HG03354 (cell line): ENCODE data around the gene PHF21A.
"Not testable (repeated sequence)": the region's sequence is repeated elsewhere in the genome, so short reads cannot be mapped to it uniquely, and the experiment has no call there.

Source experiments
- ATAC-seq: cut with Tn5 transposase; IDR thresholded peaks from one replicate; pipeline ENCODE4 v1.9.1; 2021; ENCODE audit warnings: mild to moderate bottlenecking; ENCODE audit not compliant: unreplicated experiment, poor library complexity, severe bottlenecking

PHF21A gene

DNA sequence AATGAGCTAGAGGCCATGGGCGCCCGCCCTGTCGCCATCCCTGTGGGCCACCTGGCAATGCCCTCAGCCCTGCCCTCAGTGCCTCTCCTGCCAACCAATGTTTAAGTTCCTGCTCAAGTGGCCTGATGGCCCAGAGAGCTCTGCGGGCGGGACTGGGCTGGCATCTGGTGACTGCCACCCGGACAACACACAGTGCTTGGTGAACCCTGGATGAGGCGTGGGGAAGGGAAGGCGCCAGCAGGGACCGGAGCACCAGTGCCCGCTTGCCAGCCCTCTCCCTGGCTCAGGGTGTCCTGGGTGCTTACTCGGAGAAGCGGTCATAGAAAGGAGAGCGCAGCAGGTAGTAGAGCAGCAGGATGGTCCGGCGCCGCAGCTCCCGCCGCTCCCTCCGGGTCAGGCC is 207.7 kb downstream of the PHF21A start:
- ATAC-seq = no peak

DNA sequence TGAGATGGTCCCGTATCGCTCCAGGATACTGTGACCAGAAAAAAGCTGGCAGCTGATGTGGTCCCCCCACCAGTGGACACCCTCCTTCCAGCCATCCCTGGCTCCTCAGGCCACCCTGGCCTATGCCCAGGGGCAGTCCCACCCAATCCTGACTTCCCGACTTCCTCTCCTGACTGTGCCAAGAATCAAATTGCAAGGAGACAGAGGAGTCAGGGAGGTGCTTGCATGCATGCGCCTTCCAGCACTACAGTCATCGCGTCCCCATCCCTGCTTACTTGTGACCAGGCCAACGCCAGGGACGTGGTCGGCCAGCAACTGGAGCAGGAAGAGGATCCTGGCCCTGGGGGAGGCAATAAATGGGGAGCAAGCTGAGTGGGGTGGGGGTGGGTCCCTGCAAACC is 210.6 kb downstream of the PHF21A start:
- no peak for ATAC-seq

DNA sequence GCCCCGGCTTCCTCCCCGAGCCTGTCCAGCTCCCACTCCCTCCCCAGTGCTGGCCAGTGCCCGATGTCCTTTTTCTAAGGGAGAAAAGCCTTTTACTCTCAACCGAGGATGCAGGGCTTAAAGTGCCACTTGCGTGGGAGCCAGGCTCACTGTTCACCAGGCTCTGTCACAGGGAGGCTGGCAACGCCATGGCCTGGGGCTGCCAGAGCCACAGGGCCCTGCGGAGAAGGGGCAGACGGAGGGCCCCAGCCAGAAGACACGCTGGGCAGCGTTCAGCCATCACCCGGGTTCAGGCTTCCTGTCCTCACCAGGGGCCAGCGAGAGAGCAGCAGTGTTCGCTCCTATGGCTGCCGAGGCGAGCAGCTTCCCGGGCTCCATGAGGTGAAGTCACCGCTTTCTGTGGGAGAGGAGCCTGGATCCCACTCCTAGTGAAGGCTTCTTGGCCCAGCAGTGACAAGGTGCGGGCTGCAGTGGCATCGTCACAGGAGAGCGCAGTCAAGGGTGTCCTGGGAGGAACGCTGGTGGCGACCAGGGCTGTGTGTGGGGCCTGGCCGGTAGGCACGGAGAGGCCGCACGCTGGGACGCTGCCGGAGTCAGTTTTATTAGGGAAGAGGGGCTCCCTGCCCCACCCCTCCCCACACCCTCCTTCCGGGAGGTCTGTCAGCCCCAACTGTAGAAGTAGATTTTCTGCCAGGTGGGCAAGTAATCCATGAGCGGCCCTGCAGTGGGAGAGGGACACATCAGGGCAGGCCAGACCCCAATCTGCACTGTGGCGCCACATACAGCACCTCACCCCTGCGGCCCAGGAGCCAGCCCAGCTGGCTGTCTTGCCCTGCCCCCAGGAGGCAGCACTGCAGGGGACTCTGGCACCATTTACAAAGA is 211.4 kb downstream of the PHF21A start:
- no peak for ATAC-seq

DNA sequence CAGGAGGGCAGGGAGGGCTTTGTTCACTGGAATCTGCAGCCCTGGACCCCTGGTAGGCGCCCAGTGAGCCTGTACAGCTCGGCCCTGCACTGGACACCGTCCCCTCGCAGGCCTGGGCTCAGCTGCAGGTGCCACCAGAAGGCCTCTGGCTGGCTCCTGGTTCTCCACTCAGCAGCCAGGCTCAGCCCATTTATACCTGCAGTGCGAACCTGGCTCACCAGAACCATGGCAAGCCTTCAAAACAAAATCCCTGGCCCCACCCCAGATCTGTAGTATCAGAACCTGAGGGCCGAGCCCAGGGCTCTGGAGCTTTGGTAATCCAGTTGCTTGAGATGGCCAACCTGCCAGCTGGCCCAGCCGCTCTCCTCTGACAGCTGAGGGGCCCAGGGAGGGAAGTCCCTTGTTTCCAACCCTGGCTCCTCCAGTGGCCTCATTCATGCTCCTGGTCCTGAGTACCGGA is 213.3 kb downstream of the PHF21A start:
- ATAC-seq = no peak

DNA sequence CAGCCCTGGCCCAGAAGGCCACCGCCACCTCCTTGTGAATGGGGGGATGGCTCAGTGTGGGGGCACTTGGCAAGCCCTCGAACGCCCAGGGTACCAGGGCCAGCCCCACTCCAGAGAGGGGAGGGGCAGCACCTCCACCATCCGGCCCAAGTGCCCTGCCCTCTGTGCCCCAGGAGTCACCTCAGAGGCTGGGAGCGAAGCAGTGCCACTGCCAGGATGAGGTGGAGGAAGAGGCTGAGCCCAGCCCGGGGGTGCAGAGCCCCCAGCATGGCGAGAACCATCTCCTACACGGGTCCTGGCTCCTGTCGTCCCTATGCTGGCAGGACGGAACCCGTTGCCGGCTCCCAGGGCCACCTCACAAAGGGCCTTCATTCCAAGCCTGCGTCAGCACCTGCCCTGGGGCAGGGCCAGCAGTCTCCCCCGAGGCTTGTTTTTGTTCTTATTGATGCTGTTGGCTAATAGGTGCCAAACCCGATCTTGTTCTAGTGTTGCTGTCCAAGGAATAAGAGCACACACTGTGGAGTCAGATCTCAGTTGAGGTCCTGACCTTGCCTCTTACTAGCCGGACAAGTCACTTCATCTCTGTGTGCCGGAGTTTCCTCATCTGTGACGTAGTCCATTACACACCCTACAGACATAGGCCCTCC is 214.2 kb downstream of the PHF21A start, which contains the start of gene FREY1:
Gene FREY1 (minus strand): TSS at position 307 of the 647 bp plus-strand sequence. CDS start 26 bp downstream, at position 281.
- ATAC-seq = no peak

DNA sequence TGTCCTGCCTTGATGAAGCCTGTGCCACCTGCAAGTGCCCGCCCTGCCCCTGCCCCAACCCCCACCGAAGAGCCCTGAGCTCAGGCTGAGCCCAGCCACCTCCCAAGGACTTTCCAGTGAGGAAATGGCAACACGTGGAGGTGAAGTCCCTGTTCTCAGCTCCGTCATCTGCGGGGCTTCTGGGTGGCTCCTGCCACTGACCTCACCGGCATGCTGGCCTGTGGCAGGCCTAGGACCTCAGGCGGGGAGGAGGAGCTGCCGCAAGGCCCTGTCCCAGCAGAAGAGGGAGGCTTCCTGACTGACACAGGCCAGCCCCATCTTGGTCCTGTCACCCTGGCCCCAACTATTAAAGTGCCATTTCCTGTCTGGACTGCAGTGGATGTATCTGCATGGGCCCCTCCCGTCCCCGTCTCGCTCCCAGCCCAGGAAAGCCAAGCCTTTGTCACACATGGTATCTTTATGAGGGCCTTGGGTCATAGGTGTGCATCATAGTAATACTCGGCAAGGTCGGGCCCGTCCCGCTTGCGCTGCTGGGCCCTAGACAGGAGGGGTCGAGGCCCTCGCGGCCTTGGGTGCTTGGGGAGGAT is 215.1 kb downstream of the PHF21A start:
- no peak for ATAC-seq

DNA sequence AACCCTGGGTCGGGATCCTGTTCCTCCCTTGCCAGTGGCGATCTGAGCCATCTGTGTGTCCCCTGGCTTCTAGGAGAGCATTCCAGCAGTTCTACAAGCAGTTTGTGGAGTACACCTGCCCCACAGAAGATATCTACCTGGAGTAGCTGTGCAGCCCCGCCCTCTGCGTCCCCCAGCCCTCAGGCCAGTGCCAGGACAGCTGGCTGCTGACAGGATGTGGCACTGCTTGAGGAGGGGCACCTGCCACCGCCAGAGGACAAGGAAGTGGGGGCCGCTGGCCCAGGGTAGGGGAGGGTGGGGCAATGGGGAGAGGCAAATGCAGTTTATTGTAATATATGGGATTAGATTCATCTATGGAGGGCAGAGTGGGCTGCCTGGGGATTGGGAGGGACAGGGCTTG is 215.7 kb downstream of the PHF21A start:
- ATAC-seq = not testable (repeated sequence)

DNA sequence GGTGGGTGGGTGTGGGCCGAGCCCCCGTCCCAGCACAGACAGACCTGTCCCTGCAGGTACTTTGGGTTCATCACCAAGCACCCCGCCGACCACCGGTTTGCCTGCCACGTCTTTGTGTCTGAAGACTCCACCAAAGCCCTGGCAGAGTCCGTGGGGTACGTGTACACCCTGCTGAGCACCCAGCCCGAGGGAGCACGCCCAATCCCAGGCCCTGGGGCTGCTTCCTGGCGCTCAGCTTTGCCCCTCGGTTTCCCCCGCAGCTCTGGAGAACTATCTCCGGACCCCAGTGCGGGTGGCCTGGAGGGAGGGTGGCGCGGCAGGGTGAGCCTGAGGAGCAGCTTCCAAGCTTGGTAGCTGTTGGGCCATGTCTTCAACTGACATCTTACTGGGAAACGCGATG is 216.2 kb downstream of the PHF21A start:
- ATAC-seq = no peak

DNA sequence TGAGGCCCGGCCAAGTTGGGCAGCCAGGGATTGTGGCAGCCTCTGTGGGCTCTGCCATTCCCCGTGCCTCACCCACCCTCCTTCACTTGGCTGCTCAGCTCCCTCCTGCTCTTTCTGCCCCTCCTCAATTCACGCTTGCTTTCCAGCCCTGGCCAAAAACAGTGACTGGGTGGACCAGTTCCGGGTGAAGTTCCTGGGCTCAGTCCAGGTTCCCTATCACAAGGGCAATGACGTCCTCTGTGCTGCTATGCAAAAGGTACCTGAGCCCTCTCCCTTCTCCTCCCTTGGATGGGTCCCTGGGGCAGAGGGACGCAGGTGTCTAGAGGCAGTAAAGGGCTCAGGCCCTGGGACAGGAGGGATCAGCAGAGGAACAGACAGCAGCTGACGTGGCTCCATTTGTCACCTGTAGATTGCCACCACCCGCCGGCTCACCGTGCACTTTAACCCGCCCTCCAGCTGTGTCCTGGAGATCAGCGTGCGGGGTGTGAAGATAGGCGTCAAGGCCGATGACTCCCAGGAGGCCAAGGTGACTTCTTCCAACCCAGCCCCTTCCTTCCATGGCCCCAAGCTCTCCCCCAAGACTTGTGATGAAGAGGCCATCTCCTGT is 216.8 kb downstream of the PHF21A start:
- ATAC-seq = no peak

DNA sequence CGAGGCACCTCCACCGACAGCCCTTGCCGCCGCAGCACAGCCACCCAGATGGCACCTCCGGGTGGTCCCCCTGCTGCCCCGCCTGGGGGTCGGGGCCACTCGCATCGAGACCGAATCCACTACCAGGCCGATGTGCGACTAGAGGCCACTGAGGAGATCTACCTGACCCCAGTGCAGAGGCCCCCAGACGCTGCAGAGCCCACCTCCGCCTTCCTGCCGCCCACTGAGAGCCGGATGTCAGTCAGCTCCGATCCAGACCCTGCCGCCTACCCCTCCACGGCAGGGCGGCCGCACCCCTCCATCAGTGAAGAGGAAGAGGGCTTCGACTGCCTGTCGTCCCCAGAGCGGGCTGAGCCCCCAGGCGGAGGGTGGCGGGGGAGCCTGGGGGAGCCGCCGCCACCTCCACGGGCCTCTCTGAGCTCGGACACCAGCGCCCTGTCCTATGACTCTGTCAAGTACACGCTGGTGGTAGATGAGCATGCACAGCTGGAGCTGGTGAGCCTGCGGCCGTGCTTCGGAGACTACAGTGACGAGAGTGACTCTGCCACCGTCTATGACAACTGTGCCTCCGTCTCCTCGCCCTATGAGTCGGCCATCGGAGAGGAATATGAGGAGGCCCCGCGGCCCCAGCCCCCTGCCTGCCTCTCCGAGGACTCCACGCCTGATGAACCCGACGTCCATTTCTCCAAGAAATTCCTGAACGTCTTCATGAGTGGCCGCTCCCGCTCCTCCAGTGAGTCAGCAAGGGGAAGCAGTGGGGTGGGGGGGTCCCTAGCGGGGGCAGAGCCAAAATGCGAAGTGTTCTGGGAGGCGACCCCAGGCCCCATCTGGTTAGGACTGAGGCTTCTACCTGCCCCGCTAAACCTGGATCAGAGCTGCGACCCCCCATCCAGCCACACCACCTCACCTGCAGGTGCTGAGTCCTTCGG is 218.5 kb downstream of the PHF21A start:
- no peak for ATAC-seq

DNA sequence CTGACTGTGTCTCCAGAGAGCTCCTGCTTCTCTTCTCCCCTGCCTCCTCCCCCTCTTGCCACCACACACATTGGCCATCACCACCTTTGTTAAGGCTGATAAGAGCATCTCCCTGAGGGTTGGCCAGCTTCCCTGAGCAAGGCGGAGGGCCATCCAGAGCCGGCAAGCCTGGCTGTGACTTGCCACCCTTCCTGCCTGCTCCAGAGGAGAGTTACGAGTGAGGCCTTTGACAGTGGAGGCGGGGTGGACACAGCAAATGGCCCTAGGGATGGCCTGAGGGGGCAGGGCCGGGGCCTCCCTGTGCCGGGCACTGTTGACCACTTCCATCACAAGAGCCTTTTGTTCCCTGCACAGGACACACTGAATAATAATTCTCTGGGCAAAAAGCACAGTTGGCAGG is 219.6 kb downstream of the PHF21A start:
- no peak for ATAC-seq

DNA sequence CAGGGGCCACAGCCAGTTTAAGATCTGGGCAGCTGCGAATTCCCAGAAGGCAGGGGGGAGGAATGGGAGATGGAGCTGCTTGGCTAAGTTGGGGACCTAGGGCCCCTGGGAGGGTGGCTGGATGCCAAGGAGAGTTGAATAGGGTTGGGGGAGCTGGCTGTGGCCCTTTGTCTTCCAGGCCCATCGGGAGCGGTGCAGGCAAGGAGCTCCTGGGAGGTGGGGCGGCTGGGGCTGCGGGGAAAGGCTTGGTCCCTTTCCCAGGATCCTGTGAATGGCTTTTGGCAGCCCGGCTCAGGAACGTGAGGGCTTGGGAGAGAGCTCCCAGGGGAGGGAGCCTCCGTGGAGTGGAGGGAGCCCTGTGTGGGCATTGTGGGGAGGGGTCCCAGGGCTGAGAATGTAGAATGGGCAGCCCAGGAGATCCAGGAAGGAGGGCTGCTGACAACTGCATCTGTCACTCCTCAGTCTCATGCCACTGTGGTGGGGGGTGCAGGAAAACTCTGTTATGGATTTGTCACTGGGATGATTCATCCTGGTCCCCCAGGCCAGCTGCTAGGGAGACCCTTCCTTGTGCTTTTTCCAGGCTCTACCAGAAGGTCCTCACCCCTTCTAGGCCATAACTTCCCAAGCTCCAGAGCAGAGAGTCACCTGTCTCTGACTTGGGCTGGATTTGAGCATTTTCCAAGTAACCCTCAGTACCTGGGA is 220.2 kb downstream of the PHF21A start:
- no peak for ATAC-seq

DNA sequence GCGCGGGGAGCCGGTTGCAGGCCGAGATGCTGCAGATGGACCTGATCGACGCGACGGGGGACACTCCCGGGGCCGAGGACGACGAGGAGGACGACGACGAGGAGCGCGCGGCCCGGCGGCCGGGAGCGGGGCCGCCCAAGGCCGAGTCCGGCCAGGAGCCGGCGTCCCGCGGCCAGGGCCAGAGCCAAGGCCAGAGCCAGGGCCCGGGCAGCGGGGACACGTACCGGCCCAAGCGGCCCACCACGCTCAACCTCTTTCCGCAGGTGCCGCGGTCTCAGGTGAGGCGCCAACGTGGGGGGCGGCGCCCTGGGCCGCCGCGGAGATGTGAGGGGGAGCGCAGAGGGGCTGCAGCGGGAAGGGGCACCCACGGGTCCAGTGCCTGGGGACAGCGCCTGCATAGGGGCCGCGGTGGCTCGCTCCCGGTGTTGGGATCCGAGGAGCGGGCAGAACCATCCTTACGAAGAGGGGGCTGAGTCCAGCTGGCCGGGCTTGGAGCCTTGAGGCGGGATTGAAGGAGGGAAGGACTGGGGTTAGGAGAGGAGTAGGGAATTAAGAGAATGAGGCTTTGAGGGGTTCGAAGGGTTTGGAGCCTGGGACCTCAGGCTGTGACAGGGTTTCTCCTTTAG is 221.0 kb downstream of the PHF21A start:
- not testable (repeated sequence) for ATAC-seq

DNA sequence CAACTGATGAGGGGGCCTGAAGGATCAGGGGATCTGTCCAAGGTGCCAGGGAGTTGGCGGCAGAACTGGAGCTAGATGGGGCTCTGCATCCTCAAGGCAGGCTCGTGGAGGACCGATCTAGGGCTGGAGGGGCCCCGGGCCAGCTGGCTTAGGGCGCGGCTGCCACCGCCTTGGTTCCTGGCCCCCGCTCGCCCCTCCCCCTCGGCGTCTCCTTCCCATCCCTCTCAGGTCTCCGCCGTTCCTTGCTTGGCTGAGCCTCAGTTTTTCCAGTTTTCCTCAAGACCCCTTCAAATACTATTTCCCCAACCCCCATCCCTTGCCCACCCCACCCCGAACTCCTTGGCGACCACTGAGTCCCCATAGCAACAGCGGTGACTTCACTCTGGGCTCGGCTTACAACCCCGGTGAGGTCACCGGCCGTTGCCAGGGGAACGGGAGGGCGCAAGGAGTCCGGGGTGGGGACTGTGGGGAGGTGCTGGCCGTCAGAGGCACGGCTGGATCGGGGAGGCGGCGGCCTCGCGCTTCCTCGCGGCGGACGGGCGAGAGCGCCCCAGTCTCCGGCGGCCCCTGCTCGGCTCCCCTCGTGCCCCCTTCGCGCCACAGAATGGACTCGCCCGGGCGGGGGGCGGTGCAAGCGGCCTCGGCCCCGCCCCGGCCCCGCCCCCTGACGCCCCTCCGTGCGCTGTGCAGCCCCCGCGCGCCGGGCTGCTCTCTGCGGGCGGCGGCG is 221.6 kb downstream of the PHF21A start:
- peak; percentile 66 for ATAC-seq

DNA sequence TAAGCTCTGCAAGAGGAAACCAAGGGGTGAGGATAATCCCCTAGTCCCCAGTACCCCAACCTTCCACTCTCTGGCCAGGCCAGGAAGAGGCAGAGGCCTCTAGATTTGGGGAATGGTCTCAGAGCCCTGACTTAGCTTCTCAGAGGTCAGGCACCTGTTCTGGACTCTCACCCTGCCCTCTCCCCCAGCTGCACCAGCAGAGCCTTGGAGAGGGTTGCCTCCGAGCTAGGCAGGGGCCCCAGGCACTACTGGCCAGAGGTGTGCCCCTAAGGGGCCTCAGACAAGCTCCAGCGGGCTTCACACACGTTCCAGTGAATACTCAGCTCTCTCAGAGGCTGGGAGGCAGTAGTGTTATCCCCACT is 222.2 kb downstream of the PHF21A start:
- ATAC-seq = no peak

DNA sequence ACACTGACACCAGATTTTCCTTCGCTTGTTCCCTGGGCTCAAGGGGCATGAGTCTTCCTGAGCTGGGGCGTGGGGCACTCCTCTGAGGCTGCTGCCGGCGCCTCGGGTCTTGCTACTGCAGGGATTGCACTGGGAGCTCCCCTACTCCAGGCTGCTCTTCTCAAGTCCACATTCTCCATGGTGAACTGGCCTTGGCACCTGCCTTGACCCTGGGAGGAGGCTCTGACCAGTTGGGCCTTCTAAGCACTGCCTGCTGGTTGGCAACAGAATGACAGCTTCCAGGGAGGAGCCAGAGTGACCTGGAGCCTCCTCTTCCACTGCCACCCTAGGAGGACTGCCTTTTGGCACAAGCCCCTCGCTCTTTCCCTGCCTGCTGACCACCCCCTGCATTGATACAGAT is 223.7 kb downstream of the PHF21A start:
- no peak for ATAC-seq

DNA sequence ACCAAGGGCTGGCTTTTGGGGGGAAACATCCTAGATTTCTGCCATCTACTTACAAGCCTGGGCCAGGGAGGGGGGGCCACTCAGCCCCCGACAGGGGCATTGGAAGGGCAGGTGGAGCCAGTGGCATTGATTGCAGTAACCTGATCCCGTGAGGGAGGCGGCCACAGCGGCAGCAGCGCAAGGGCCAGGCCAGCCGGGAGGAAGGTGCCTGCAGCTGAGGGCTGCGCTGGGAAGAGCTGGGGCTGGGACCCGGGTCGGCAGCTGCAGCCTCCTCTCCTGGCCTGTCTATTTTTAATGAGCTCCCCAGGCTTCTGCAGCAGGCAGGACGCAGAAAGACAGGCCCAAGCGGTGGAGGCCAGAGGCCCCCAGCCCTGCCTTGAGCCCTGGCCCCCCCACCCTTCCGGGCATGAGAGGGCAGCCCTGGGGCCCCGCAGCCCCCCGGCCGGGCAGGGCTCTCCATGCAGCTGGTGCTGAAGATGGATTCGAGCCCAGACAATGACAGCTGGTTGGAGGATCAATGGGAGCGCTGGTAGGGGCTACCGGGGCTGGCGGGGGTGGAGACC is 224.8 kb downstream of the PHF21A start:
- no peak for ATAC-seq
